ENCODE results near the gene RBM33.

The RBM33 gene

GRCh38 chr7:155738652-155739537 is 94.4 kb downstream of the RBM33 start:
- peaks cover 36% of the 10 kb centered on the region for H3K79me2 ChIP-seq (ENCODE audit: low read length)
- TF ChIP-seq CTCF (IDR thresholded peaks at IDR 0.05; ENCODE audit: low read length) (peak; percentile 77), EZH2phosphoT487 (IDR thresholded peaks at IDR 0.05; ENCODE audit: low read length) (no peak)
- peaks cover 37% of the 10 kb centered on the region for H3K4me1 ChIP-seq (ENCODE audit: low read length)
- no peaks in the 10 kb centered on the region for H3K9me3 ChIP-seq (replicated peaks; ENCODE audit: insufficient read depth, low read length)
- H3F3A ChIP-seq (ENCODE audit: insufficient read depth, low read length) = peaks cover 39% of the 10 kb centered on the region
- no peak overlapping the region for H3K27ac ChIP-seq (ENCODE audit: low read length)
- peak; percentile 75 for DNase-seq
- H2AFZ ChIP-seq (ENCODE audit: low read length) = no peak overlapping the region
- H3K27me3 ChIP-seq (replicated peaks; ENCODE audit: insufficient read depth, low read length) = no peaks in the 10 kb centered on the region
- H3K4me3 ChIP-seq (ENCODE audit: low read length) = no peak overlapping the region
- H4K20me1 ChIP-seq (ENCODE audit: insufficient read depth, low read length) = no peaks in the 10 kb centered on the region
- no peak overlapping the region for H3K9ac ChIP-seq (ENCODE audit: low read length)
- peaks cover 3% of the 10 kb centered on the region; the same call in 1 of the 2 replicates for H3K36me3 ChIP-seq (replicated peaks; ENCODE audit: insufficient read depth, low read length)
- no peaks in the 10 kb centered on the region for H3K9me2 ChIP-seq (replicated peaks; ENCODE audit: insufficient read depth, low read length)
- no peak overlapping the region for H3K4me2 ChIP-seq (ENCODE audit: low read depth, low read length)

GRCh38 chr7:155739538-155740143 is 95.2 kb downstream of the RBM33 start:
- Histone ChIP-seq H3K27me3 (replicated peaks; ENCODE audit: insufficient read depth, low read length) (no peaks in the 10 kb centered on the region), H2AFZ (ENCODE audit: low read length) (no peak overlapping the region), H3K79me2 (ENCODE audit: low read length) (peaks cover 40% of the 10 kb centered on the region), H3K27ac (ENCODE audit: low read length) (peak overlapping the region; percentile 89; the same call in 1 of the 2 replicates), H3K9me2 (replicated peaks; ENCODE audit: insufficient read depth, low read length) (no peaks in the 10 kb centered on the region), H3K36me3 (replicated peaks; ENCODE audit: insufficient read depth, low read length) (peaks cover 3% of the 10 kb centered on the region; the same call in 1 of the 2 replicates), H4K20me1 (ENCODE audit: insufficient read depth, low read length) (no peaks in the 10 kb centered on the region), H3F3A (ENCODE audit: insufficient read depth, low read length) (peaks cover 44% of the 10 kb centered on the region), H3K9me3 (replicated peaks; ENCODE audit: insufficient read depth, low read length) (no peaks in the 10 kb centered on the region), H3K4me1 (ENCODE audit: low read length) (peaks cover 43% of the 10 kb centered on the region), H3K4me3 (ENCODE audit: low read length) (no peak overlapping the region), H3K4me2 (ENCODE audit: low read depth, low read length) (no peak overlapping the region), H3K9ac (ENCODE audit: low read length) (no peak overlapping the region)
- DNase-seq = no peak
- TF ChIP-seq EZH2phosphoT487 (IDR thresholded peaks at IDR 0.05; ENCODE audit: low read length) = no peak
- TF ChIP-seq EZH2 (optimal IDR thresholded peaks at IDR 0.05; ENCODE audit: low read depth, low read length) = no peak

GRCh38 chr7:155741082-155741481 is 96.6 kb downstream of the RBM33 start:
- Histone ChIP-seq H3K9ac (ENCODE audit: low read length) (peak overlapping the region; percentile 70), H2AFZ (ENCODE audit: low read length) (no peak overlapping the region), H3K27ac (ENCODE audit: low read length) (peak overlapping the region; percentile 89), H3K27me3 (replicated peaks; ENCODE audit: insufficient read depth, low read length) (no peaks in the 10 kb centered on the region), H3K9me2 (replicated peaks; ENCODE audit: insufficient read depth, low read length) (no peaks in the 10 kb centered on the region), H3K36me3 (replicated peaks; ENCODE audit: insufficient read depth, low read length) (peaks cover 15% of the 10 kb centered on the region), H3K4me3 (ENCODE audit: low read length) (peak overlapping the region; percentile 33), H4K20me1 (ENCODE audit: insufficient read depth, low read length) (no peaks in the 10 kb centered on the region), H3K4me1 (ENCODE audit: low read length) (peaks cover 58% of the 10 kb centered on the region), H3F3A (ENCODE audit: insufficient read depth, low read length) (peaks cover 59% of the 10 kb centered on the region), H3K79me2 (ENCODE audit: low read length) (peaks cover 48% of the 10 kb centered on the region), H3K9me3 (replicated peaks; ENCODE audit: insufficient read depth, low read length) (no peaks in the 10 kb centered on the region), H3K4me2 (ENCODE audit: low read depth, low read length) (peak overlapping the region; percentile 67)
- TF ChIP-seq EZH2 (optimal IDR thresholded peaks at IDR 0.05; ENCODE audit: low read depth, low read length) = no peak
- TF ChIP-seq CTCF (IDR thresholded peaks at IDR 0.05; ENCODE audit: low read length) = no peak
- TF ChIP-seq EZH2phosphoT487 (IDR thresholded peaks at IDR 0.05; ENCODE audit: low read length) = no peak
- DNase-seq = peak; percentile 57
